LNCaP clone FGC (cell line): Measurements from ENCODE around the gene ADAMTS15.

ENCODE experiments used
- DNase-seq: peaks from one replicate; pipeline ENCODE4 v3.0.0-alpha.2; 2011; ENCODE audit warnings: low read depth
- H3K4me3 ChIP-seq: 2 replicates; pipeline ENCODE4 v1.5.1; 2011; ENCODE audit warnings: mild to moderate bottlenecking, low read depth, low read length, control low read depth
- CTCF ChIP-seq: IDR thresholded peaks from 2 replicates; pipeline ENCODE4 v1.5.1; 2012; ENCODE audit warnings: mild to moderate bottlenecking; ENCODE audit not compliant: control insufficient read depth, insufficient read depth; ENCODE audit errors: extremely low read depth

Gene ADAMTS15

DNA sequence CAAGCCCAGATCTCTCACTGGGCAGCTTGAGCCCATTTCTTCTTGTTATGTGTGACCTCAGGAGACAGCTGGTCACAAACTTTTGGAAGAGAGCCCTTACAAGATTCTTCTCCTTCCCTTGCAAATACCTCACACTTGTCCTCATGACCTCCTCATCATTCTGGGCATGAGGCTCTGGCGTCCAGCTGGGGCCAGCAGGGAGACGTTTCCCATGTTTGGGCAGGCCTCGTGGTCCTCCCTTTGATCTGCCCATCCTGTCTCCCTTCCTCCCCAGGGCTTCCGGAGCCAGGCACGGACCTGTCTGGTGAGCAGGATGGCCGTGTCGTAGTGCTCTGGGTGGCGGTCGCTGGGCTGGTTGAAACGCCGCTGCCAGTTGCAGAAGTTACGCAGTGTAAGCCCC is 29.7 kb upstream of the ADAMTS15 start:
- no peak for DNase-seq

DNA sequence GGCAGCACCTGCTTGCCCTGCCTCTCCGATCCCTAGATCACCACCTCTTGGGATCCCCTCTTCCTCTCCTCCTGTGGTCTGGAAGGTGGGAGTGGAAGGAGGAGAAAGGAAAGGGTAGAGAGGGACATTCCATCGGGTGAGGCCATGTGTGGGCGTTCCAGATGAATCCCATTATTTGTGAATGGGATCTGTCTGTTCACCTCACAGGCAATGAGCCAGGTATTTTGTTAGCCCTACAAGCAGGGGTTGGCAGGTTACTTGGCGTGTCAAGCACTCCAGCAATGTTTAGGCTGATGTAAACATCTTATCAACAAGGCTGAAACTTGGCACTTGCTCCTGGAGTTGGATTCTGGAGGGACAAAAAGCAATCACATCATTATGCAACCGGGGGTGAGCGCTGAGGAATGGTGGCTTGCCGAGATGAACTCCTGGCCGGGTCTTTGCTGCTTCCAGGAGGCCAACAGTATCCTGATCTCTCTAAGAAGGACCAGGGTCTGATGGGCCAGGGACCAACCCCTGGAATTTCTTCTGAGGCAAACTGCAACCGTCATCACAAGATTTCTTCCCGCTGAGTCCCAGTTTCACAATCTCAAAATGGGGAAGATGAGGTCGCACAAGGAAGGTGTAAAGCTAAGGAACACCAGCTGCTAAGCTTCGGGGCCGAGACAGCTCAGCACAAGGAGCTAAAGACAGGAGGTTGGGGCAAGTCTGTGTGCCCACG is 27.8 kb upstream of the ADAMTS15 start:
- TF ChIP-seq CTCF: no peak
- no peak for DNase-seq
- no peak overlapping the region for H3K4me3 ChIP-seq

More for the DNA sequence above, 29.7 kb upstream of the ADAMTS15 start:
- no peak for TF ChIP-seq CTCF
- no peak overlapping the region for H3K4me3 ChIP-seq

GRCh38 chr11:130421199-130421585 is 27.3 kb upstream of the ADAMTS15 start:
- no peak for DNase-seq
- H3K4me3 ChIP-seq: no peak overlapping the region
- no peak for TF ChIP-seq CTCF

DNA sequence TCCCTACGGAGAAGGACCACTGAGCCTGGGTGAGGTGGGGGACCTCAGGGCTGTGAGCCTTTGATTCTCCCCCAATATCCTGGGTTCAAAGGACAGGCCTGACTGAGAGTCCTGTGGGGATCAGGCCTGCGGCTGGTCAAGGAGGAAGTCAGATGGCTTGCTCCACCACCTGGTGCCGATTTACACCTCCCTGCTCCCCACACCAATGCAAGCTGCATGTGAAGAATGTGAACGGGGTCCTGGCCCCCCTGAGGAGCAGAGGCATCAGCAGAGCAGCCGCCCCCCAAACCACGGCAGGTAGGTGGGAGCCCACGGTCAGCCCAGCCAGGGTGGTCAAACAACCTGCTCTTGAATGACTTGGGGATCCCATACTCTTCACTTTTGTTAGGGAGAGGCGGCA is 26.7 kb upstream of the ADAMTS15 start:
- no peak overlapping the region for H3K4me3 ChIP-seq
- no peak for DNase-seq
- no peak for TF ChIP-seq CTCF

DNA sequence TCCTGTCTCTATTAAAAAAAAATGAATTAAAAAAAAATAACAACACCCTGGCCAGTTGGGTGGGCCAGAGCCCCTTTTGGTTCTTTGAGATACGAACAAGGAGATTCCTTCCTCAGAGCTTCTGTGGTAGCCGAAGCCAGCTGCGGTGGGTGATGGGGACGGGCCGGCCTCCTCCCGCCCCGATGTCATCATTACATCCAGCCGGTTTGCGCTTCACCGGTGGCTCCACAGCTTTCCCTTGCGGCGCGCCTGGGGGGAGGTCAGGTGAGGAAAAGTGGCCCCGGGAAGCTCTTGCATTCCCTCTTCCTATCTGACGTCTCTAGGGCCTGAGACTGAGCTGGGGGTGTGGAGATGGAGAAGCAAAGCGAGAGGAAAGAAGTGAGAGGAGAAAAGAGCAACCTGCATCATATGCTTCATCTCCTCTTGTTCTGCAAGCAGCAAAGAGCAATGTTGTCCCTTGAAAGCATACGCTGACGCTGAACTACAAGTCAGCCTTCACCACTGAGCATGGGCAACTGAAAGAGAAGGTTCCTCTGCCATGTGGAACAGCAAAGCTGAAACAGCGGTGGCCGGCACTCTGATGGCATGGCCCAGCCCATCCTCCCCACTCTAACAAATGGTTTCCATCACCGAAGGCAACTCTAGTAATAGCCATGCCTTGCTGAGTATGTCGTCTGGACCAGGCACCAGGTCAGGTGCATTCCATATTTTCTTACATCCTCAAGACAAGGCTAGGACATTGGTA is 26.0 kb upstream of the ADAMTS15 start:
- no peak for DNase-seq
- H3K4me3 ChIP-seq: no peak overlapping the region
- no peak for TF ChIP-seq CTCF

DNA sequence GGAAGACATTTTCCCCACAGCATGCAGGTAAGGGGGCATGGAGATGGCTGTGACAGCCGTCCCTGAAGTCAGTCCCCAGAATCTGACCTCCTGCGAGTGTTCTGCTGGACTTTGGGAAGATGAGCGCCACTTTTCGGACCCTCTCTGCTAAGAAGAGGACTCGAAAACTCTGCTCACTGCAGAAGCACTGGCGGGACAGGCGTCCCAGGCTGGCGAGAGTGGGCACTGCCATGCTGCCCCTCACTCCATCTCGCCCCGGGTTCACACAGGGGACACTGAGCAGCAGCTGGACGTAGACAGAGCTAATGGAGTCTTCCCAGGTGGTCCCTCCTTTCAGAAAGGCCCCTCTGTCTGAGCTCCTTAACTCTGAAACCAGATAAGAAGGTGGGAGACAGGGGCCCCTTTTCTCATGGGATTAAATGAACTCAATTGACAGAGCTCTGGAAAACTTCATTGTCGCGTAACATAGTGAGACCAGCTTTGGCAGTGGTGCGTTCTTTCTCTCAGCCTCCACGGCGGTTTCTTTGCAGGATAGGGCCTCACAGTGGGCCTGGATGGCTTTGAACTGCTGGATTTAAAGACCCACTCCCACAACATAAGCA is 24.8 kb upstream of the ADAMTS15 start:
- no peak overlapping the region for H3K4me3 ChIP-seq
- no peak for TF ChIP-seq CTCF
- no peak for DNase-seq
